Spleen (tissue), 11 donors: ENCODE measurements around the gene TRIM22. TPM values are rescaled to one million over a fixed set of nuclear protein-coding genes. Genes with fewer than 3 reads are reported as not detected.

ENCODE experiments used
- DNase-seq: peaks from one replicate; pipeline ENCODE4 v3.0.0-alpha.2; 2020
- H3K27ac ChIP-seq, 8 donors: fragments of 200-600 bp; sonication (generic) in 7 of 8; 1 replicate in 4 of 8; 2 replicates in 4 of 8; pipeline versions ENCODE4 v1.5.0 to v1.8.0; 2016 to 2021; ENCODE audit warnings: inconsistent platforms in 4 of 8, mild to moderate bottlenecking in 4 of 8, moderate library complexity in 1 of 8
- H3K27me3 ChIP-seq, 7 donors: fragments of 200-600 bp; sonication (generic) in 6 of 7; replicated peaks in 1 of 7; 1 replicate in 4 of 7; 2 replicates in 3 of 7; pipeline versions ENCODE4 v1.5.0 to v1.8.0; 2016 to 2021; ENCODE audit warnings: inconsistent platforms in 3 of 7, mild to moderate bottlenecking in 1 of 7
- H3K36me3 ChIP-seq, 6 donors: fragments of 200-600 bp; sonication (generic) in 5 of 6; 1 replicate in 4 of 6; 2 replicates in 2 of 6; pipeline versions ENCODE4 v1.5.0 to v1.8.0; 2016 to 2021; ENCODE audit warnings: inconsistent platforms in 2 of 6
- H3K4me1 ChIP-seq, 6 donors: fragments of 200-600 bp; sonication (generic) in 5 of 6; 1 replicate in 3 of 6; 2 replicates in 3 of 6; pipeline versions ENCODE4 v1.5.0 to v1.8.0; 2016 to 2021; ENCODE audit warnings: inconsistent platforms in 3 of 6
- H3K4me3 ChIP-seq, 8 donors: fragments of 200-600 bp; sonication (generic) in 7 of 8; 1 replicate in 4 of 8; 2 replicates in 4 of 8; pipeline versions ENCODE4 v1.5.0 to v1.8.0; 2016 to 2021; ENCODE audit warnings: inconsistent platforms in 4 of 8, mild to moderate bottlenecking in 4 of 8, moderate library complexity in 2 of 8
- H3K9me3 ChIP-seq, 8 donors: fragments of 200-600 bp; sonication (generic) in 7 of 8; 1 replicate in 4 of 8; 2 replicates in 4 of 8; pipeline versions ENCODE4 v1.5.0 to v1.8.0; 2016 to 2021; ENCODE audit warnings: inconsistent platforms in 4 of 8
- POLR2A ChIP-seq, 3 donors: fragments of 450-650 bp; IDR thresholded peaks; one replicate each; pipeline ENCODE4 v1.5.1; 2017; ENCODE audit warnings: antibody characterized with exemption in 3 of 3, mild to moderate bottlenecking in 1 of 3
- POLR2AphosphoS5 ChIP-seq, 3 donors: sonication (generic); formaldehyde crosslinking; IDR thresholded peaks; one replicate each; pipeline ENCODE4 v1.5.1; 2017; ENCODE audit warnings: antibody characterized with exemption in 3 of 3
- WGBS, 5 donors: extraction: QIAGEN DNeasy Blood & Tissue Kit in 3 of 5; methylation state at CpG; one replicate each; pipeline versions ENCODE4 v1.1.5 to v1.1.7; 2013 to 2018; 5-methylcytosine and 5-hydroxymethylcytosine counted together
- intact Hi-C: fragments of 100-400 bp; cut with DNase I; formaldehyde crosslinking; loops from one replicate; pipeline ENCODE4 v1.15.0; 2023; ENCODE audit warnings: low total_unique reads
- polyA plus RNA-seq, 3 donors: library from polyadenylated mRNA; stranded (reverse); fragments of 200-250 nt; gene quantifications; one replicate each; pipeline ENCODE4 v1.2.1, GENCODE V29; 2013
- total RNA-seq, 7 donors: library from RNA; depleted of rRNA in 3 of 7; stranded (reverse); fragments of >200 nt in 3 of 7; fragmentation: NEBNext Ultra II Directional in 4 of 7; extraction: Animal tissue kit (Norgen Biotek cat#: 25700) in 4 of 7; gene quantifications; one replicate each; pipeline versions ENCODE4 v1.1.0 to v1.2.1, GENCODE V29; 2016 to 2021
- TF ChIP-seq, protein P1 (sequence below), 11 experiments: fragments of 200-600 bp in 7 of 11; fragments of 450-650 bp in 4 of 11; sonication (generic) in 4 of 11; IDR thresholded peaks in 8 of 11; conservative IDR thresholded peaks in 3 of 11; 1 replicate in 7 of 11; 2 replicates in 4 of 11; pipeline versions ENCODE4 v1.4.0 to v1.8.0; 2016 to 2021; ENCODE audit warnings: antibody characterized with exemption in 11 of 11, inconsistent platforms in 4 of 11, mild to moderate bottlenecking in 1 of 11
- donor health status: healthy with polysubstance abuse.
- donor health status: DM: no; HTN: no; CAD: no; lungs with moderate emphysema.
- donor health status: DM: no; HTN: no; CAD: no.
- donor health status: Bipolar disorder and iron deficiency.
- donor health status: healthy.
- donor health status: DM: no; HTN: no; CAD: no.
- donor health status: DM: yes; HTN: yes; CAD: no.

TRIM22 gene
- total and polyA plus RNA-seq, 10 donors: 152 to 336 (median 253) TPM

- Histone ChIP-seq H3K4me1 (no peaks in the 10 kb centered on the region), H3K27ac (no peak overlapping the region), H3K27me3 (no peaks in the 10 kb centered on the region), H3K9me3 (no peaks in the 10 kb centered on the region), H3K36me3 (peaks cover 3 to 86% (median 57%) of the 10 kb centered on the region in 6 donors), H3K4me3 (no peak overlapping the region)
- intact Hi-C loops: no loop called here
- TF ChIP-seq POLR2A (IDR thresholded peaks at IDR 0.05) (no peak), POLR2AphosphoS5 (IDR thresholded peaks at IDR 0.05) (no peak)
- TF ChIP-seq, protein P1, sequence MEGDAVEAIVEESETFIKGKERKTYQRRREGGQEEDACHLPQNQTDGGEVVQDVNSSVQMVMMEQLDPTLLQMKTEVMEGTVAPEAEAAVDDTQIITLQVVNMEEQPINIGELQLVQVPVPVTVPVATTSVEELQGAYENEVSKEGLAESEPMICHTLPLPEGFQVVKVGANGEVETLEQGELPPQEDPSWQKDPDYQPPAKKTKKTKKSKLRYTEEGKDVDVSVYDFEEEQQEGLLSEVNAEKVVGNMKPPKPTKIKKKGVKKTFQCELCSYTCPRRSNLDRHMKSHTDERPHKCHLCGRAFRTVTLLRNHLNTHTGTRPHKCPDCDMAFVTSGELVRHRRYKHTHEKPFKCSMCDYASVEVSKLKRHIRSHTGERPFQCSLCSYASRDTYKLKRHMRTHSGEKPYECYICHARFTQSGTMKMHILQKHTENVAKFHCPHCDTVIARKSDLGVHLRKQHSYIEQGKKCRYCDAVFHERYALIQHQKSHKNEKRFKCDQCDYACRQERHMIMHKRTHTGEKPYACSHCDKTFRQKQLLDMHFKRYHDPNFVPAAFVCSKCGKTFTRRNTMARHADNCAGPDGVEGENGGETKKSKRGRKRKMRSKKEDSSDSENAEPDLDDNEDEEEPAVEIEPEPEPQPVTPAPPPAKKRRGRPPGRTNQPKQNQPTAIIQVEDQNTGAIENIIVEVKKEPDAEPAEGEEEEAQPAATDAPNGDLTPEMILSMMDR (IDR thresholded peaks at IDR 0.05 in 8 of 11, conservative IDR thresholded peaks at IDR 0.05 in 3 of 11): no peak
- DNase-seq: no peak
- WGBS, 5 donors: 90 to 98% (median 96%) methylated on average over 4 of the region's 4 CpGs
Observed at GRCh38 chr11:5665051-5665570, 24.5 kb upstream of the TRIM22 start.

- intact Hi-C loops: no loop called here
- 74 to 87% (median 79%) methylated on average over 5 of the region's 5 CpGs for WGBS, 5 donors
- Histone ChIP-seq H3K4me3 (no peak overlapping the region), H3K27me3 (no peaks in the 10 kb centered on the region), H3K36me3 (peaks cover 3 to 94% (median 62%) of the 10 kb centered on the region in 6 donors), H3K27ac (no peak overlapping the region), H3K9me3 (no peaks in the 10 kb centered on the region), H3K4me1 (no peaks in the 10 kb centered on the region)
- DNase-seq: no peak
- TF ChIP-seq POLR2AphosphoS5 (IDR thresholded peaks at IDR 0.05) (no peak), POLR2A (IDR thresholded peaks at IDR 0.05) (no peak)
- TF ChIP-seq, protein P1 (IDR thresholded peaks at IDR 0.05 in 8 of 11, conservative IDR thresholded peaks at IDR 0.05 in 3 of 11): no peak
Observed at GRCh38 chr11:5665746-5666401, 23.7 kb upstream of the TRIM22 start.

- Histone ChIP-seq H3K27ac (no peak overlapping the region), H3K27me3 (no peaks in the 10 kb centered on the region), H3K4me3 (no peak overlapping the region), H3K36me3 (peaks cover 3 to 96% (median 62%) of the 10 kb centered on the region in 6 donors), H3K9me3 (no peaks in the 10 kb centered on the region), H3K4me1 (no peaks in the 10 kb centered on the region)
- no peak for DNase-seq
- TF ChIP-seq POLR2AphosphoS5 (IDR thresholded peaks at IDR 0.05): no peak
- no peak for TF ChIP-seq POLR2A (IDR thresholded peaks at IDR 0.05)
- TF ChIP-seq, protein P1 (IDR thresholded peaks at IDR 0.05 in 8 of 11, conservative IDR thresholded peaks at IDR 0.05 in 3 of 11): no peak
- intact Hi-C loops: no loop called here
- 85 to 92% (median 89%) methylated on average over 6 of the region's 6 CpGs for WGBS, 5 donors
Observed at GRCh38 chr11:5666402-5666793, 23.2 kb upstream of the TRIM22 start.

DNA sequence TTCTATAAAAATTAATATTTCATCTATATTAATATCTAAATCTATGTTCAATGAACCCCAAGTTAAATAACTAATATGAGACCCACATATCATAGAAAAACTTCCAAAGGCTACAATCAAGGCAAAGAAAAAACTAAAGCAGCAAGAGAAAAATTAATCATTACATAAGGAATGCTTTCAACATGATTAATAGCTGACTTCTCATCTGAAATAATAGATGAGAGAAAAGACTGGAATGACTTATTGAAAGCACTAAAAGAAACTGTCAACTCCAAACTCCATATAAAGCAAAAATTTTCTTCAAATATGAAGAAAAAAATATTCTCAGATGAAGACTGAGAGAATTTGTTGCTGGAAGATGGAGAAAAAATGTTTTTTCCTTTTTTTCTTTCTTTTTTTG, 17.8 kb upstream of the TRIM22 start:
- no peak for TF ChIP-seq POLR2A (IDR thresholded peaks at IDR 0.05)
- no peak for TF ChIP-seq POLR2AphosphoS5 (IDR thresholded peaks at IDR 0.05)
- TF ChIP-seq, protein P1 (IDR thresholded peaks at IDR 0.05 in 8 of 11, conservative IDR thresholded peaks at IDR 0.05 in 3 of 11): no peak
- Histone ChIP-seq H3K4me3 (no peak overlapping the region), H3K27me3 (no peaks in the 10 kb centered on the region), H3K36me3 (peaks cover 3 to 86% (median 35%) of the 10 kb centered on the region in 6 donors), H3K27ac (no peak overlapping the region), H3K4me1 (peaks cover 0 to 8% (median 0%) of the 10 kb centered on the region in 6 donors), H3K9me3 (no peaks in the 10 kb centered on the region)
- DNase-seq: no peak
- intact Hi-C loops: no loop called here
